Measurements from ENCODE around the gene OTOG.
A peak's percentile ranks its signal among the peaks of the same experiment; 100 is the strongest.

Gene OTOG

GRCh38 chr11:17535488-17535887 lies 11.6 kb upstream of the OTOG start:
- Histone ChIP-seq H3K27ac (ENCODE audit: low read depth, low read length) (no peak overlapping the region), H3K9ac (ENCODE audit: low read length in 5 of 5) (no peak overlapping the region), H3K36me3 (ENCODE audit: control insufficient read depth in 5 of 5, insufficient read depth in 5 of 5, low read length in 5 of 5) (no peaks in the 10 kb centered on the region), H3K9me3 (ENCODE audit: control insufficient read depth in 5 of 5, low read length in 5 of 5) (no peaks in the 10 kb centered on the region), H3K27me3 (ENCODE audit: control insufficient read depth in 5 of 5, insufficient read depth in 4 of 5, low read length in 5 of 5) (peaks cover 0 to 12% (median 7%) of the 10 kb centered on the region in 5 donors), H3K4me1 (ENCODE audit: control insufficient read depth in 5 of 5, insufficient read depth in 5 of 5, low read length in 5 of 5) (no peaks in the 10 kb centered on the region), H3K4me3 (ENCODE audit: low read depth in 1 of 5, low read length in 5 of 5) (no peak overlapping the region)

DNA sequence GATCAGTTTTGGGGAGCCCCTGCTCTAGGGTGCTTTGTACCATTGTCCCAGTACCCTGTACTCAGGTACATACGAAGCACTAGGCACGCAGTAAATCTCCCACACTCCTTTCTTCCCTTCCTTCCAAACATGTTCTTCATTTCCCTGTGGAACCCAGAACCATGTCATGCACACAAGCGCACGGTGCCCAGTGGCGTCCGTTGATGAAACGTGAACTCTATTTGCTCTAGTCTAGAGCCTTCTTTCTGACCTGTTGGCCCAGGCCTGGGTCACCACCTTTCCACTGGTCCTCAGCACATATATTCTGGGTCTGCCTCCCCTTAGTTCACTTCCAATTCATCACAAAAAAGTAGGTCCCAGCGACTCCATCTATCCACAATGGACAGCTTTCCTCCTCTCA lies 9.8 kb upstream of the OTOG start:
- Histone ChIP-seq H3K27me3 (ENCODE audit: control insufficient read depth in 5 of 5, insufficient read depth in 4 of 5, low read length in 5 of 5) (peaks cover 0 to 9% (median 0%) of the 10 kb centered on the region in 5 donors), H3K9me3 (ENCODE audit: control insufficient read depth in 5 of 5, low read length in 5 of 5) (no peaks in the 10 kb centered on the region), H3K4me1 (ENCODE audit: control insufficient read depth in 5 of 5, insufficient read depth in 5 of 5, low read length in 5 of 5) (no peaks in the 10 kb centered on the region), H3K9ac (ENCODE audit: low read length in 5 of 5) (no peak overlapping the region), H3K27ac (ENCODE audit: low read depth, low read length) (no peak overlapping the region), H3K4me3 (ENCODE audit: low read depth in 1 of 5, low read length in 5 of 5) (no peak overlapping the region), H3K36me3 (ENCODE audit: control insufficient read depth in 5 of 5, insufficient read depth in 5 of 5, low read length in 5 of 5) (no peaks in the 10 kb centered on the region)

DNA sequence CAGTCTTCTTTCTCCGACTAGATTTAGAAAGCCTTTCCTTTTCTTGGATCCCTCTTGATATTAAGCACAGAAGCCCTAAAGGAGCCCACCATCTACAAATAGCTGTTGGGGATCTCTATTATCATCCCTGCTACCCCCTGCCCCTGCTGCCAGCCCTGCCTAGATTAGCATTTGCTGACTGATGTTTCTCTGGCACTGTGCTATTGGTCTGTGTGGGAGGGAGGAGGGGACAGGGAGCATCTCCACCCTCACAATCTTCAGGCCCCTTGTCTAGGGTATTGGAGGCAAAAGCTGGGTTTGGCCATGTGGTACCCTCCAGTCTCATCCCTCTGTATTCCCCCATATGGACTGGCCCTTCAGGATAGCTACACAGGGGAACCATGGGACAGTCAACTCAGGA lies 9.0 kb upstream of the OTOG start:
- no peaks in the 10 kb centered on the region for H3K36me3 ChIP-seq (ENCODE audit: control insufficient read depth in 5 of 5, insufficient read depth in 5 of 5, low read length in 5 of 5)
- H3K9me3 ChIP-seq (ENCODE audit: control insufficient read depth in 5 of 5, low read length in 5 of 5), result no peaks in the 10 kb centered on the region
- H3K4me1 ChIP-seq (ENCODE audit: control insufficient read depth in 5 of 5, insufficient read depth in 5 of 5, low read length in 5 of 5), result no peaks in the 10 kb centered on the region
- peaks cover 0 to 7% (median 2%) of the 10 kb centered on the region in 5 donors for H3K27me3 ChIP-seq (ENCODE audit: control insufficient read depth in 5 of 5, insufficient read depth in 4 of 5, low read length in 5 of 5)
- no peak overlapping the region for H3K27ac ChIP-seq (ENCODE audit: low read depth, low read length)
- H3K4me3 ChIP-seq (ENCODE audit: low read depth in 1 of 5, low read length in 5 of 5), result no peak overlapping the region
- H3K9ac ChIP-seq (ENCODE audit: low read length in 5 of 5), result no peak overlapping the region

GRCh38 chr11:17538731-17539130 lies 8.3 kb upstream of the OTOG start:
- H3K36me3 ChIP-seq (ENCODE audit: control insufficient read depth in 5 of 5, insufficient read depth in 5 of 5, low read length in 5 of 5), result no peaks in the 10 kb centered on the region
- no peak overlapping the region for H3K27ac ChIP-seq (ENCODE audit: low read depth, low read length)
- no peak overlapping the region for H3K9ac ChIP-seq (ENCODE audit: low read length in 5 of 5)
- peaks cover 0 to 4% (median 1%) of the 10 kb centered on the region in 5 donors for H3K27me3 ChIP-seq (ENCODE audit: control insufficient read depth in 5 of 5, insufficient read depth in 4 of 5, low read length in 5 of 5)
- H3K9me3 ChIP-seq (ENCODE audit: control insufficient read depth in 5 of 5, low read length in 5 of 5), result no peaks in the 10 kb centered on the region
- H3K4me3 ChIP-seq (ENCODE audit: low read depth in 1 of 5, low read length in 5 of 5), result no peak overlapping the region
- H3K4me1 ChIP-seq (ENCODE audit: control insufficient read depth in 5 of 5, insufficient read depth in 5 of 5, low read length in 5 of 5), result no peaks in the 10 kb centered on the region

GRCh38 chr11:17540807-17541206 lies 6.3 kb upstream of the OTOG start:
- Histone ChIP-seq H3K9ac (ENCODE audit: low read length in 5 of 5) (no peak overlapping the region), H3K4me3 (ENCODE audit: low read depth in 1 of 5, low read length in 5 of 5) (no peak overlapping the region), H3K27me3 (ENCODE audit: control insufficient read depth in 5 of 5, insufficient read depth in 4 of 5, low read length in 5 of 5) (peaks cover 0 to 14% (median 4%) of the 10 kb centered on the region in 5 donors), H3K27ac (ENCODE audit: low read depth, low read length) (no peak overlapping the region), H3K4me1 (ENCODE audit: control insufficient read depth in 5 of 5, insufficient read depth in 5 of 5, low read length in 5 of 5) (peaks cover 0 to 7% (median 0%) of the 10 kb centered on the region in 5 donors), H3K36me3 (ENCODE audit: control insufficient read depth in 5 of 5, insufficient read depth in 5 of 5, low read length in 5 of 5) (no peaks in the 10 kb centered on the region), H3K9me3 (ENCODE audit: control insufficient read depth in 5 of 5, low read length in 5 of 5) (no peaks in the 10 kb centered on the region)

- no peak overlapping the region for H3K27ac ChIP-seq (ENCODE audit: low read depth, low read length)
- H3K4me1 ChIP-seq (ENCODE audit: control insufficient read depth in 5 of 5, insufficient read depth in 5 of 5, low read length in 5 of 5), result peaks cover 0 to 7% (median 0%) of the 10 kb centered on the region in 5 donors
- no peaks in the 10 kb centered on the region for H3K9me3 ChIP-seq (ENCODE audit: control insufficient read depth in 5 of 5, low read length in 5 of 5)
- no peak overlapping the region for H3K4me3 ChIP-seq (ENCODE audit: low read depth in 1 of 5, low read length in 5 of 5)
- no peaks in the 10 kb centered on the region for H3K36me3 ChIP-seq (ENCODE audit: control insufficient read depth in 5 of 5, insufficient read depth in 5 of 5, low read length in 5 of 5)
- peaks cover 0 to 18% (median 7%) of the 10 kb centered on the region in 5 donors for H3K27me3 ChIP-seq (ENCODE audit: control insufficient read depth in 5 of 5, insufficient read depth in 4 of 5, low read length in 5 of 5)
- no peak overlapping the region for H3K9ac ChIP-seq (ENCODE audit: low read length in 5 of 5)
Measured at GRCh38 chr11:17541330-17541885, 5.7 kb upstream of the OTOG start.

DNA sequence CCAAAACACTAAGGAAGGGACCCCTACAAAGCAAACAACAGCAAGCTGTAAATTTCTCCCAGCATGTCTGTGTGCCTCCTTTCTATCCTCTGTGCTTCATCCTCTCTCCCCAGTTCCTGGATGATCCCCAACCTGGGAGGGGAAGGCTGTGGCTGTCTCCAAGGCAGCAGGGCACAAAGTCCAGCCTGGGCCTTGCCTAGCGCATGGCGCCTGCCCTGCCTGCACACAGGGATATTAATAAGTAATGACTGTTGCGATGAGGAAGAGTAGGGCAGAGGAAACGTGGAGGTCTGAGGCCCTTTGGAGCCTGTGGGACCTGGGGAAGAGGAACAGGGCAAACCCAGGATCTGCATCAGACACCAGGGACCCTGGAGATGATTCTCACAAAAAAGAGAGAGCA lies 4.8 kb upstream of the OTOG start:
- peaks cover 4 to 26% (median 15%) of the 10 kb centered on the region in 5 donors for H3K27me3 ChIP-seq (ENCODE audit: control insufficient read depth in 5 of 5, insufficient read depth in 4 of 5, low read length in 5 of 5)
- H3K27ac ChIP-seq (ENCODE audit: low read depth, low read length), result no peak overlapping the region
- no peaks in the 10 kb centered on the region for H3K36me3 ChIP-seq (ENCODE audit: control insufficient read depth in 5 of 5, insufficient read depth in 5 of 5, low read length in 5 of 5)
- H3K4me3 ChIP-seq (ENCODE audit: low read depth in 1 of 5, low read length in 5 of 5), result no peak overlapping the region
- H3K9ac ChIP-seq (ENCODE audit: low read length in 5 of 5), result no peak overlapping the region
- peaks cover 0 to 10% (median 4%) of the 10 kb centered on the region in 5 donors for H3K4me1 ChIP-seq (ENCODE audit: control insufficient read depth in 5 of 5, insufficient read depth in 5 of 5, low read length in 5 of 5)
- H3K9me3 ChIP-seq (ENCODE audit: control insufficient read depth in 5 of 5, low read length in 5 of 5), result no peaks in the 10 kb centered on the region

- H3K36me3 ChIP-seq (ENCODE audit: control insufficient read depth in 5 of 5, insufficient read depth in 5 of 5, low read length in 5 of 5), result no peaks in the 10 kb centered on the region
- H3K9me3 ChIP-seq (ENCODE audit: control insufficient read depth in 5 of 5, low read length in 5 of 5), result no peaks in the 10 kb centered on the region
- H3K27ac ChIP-seq (ENCODE audit: low read depth, low read length), result no peak overlapping the region
- peaks cover 0 to 12% (median 7%) of the 10 kb centered on the region in 5 donors for H3K4me1 ChIP-seq (ENCODE audit: control insufficient read depth in 5 of 5, insufficient read depth in 5 of 5, low read length in 5 of 5)
- H3K9ac ChIP-seq (ENCODE audit: low read length in 5 of 5), result no peak overlapping the region
- H3K4me3 ChIP-seq (ENCODE audit: low read depth in 1 of 5, low read length in 5 of 5), result no peak overlapping the region
- peaks cover 12 to 34% (median 23%) of the 10 kb centered on the region in 5 donors for H3K27me3 ChIP-seq (ENCODE audit: control insufficient read depth in 5 of 5, insufficient read depth in 4 of 5, low read length in 5 of 5)
Measured at GRCh38 chr11:17543041-17543440, 4.0 kb upstream of the OTOG start.

DNA sequence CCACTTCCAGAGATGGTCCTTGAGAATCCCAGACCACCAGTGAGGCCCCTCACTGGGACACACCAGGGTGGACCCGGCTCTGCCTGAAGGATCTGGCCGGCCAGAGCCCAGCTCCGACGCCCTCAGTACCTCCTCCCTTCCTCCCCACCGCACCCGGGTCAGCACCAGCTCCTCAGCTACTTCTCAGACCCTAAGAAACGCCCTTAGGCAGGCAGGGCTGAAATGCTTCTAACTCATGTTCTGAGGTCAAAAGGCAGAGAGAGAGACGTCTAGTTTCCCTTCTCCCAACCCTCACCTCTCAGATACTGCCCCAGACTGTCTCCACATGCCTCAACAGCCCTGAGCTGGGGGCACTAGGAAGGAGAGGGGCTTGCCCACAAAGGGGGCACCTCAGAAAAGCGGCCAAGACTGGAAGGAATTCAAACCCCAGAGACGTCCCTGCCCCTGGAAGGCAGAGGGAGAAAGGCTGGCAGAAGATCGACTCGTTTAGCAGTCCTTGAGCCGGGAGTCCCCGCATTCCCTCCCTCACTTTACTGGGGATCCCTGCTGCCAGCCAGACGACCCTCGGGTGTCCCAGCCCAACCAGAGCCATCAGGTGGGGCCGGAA lies 3.4 kb upstream of the OTOG start:
- Histone ChIP-seq H3K9me3 (ENCODE audit: control insufficient read depth in 5 of 5, low read length in 5 of 5) (no peaks in the 10 kb centered on the region), H3K27ac (ENCODE audit: low read depth, low read length) (no peak overlapping the region), H3K9ac (ENCODE audit: low read length in 5 of 5) (no peak overlapping the region), H3K27me3 (ENCODE audit: control insufficient read depth in 5 of 5, insufficient read depth in 4 of 5, low read length in 5 of 5) (peaks cover 12 to 38% (median 24%) of the 10 kb centered on the region in 5 donors), H3K4me1 (ENCODE audit: control insufficient read depth in 5 of 5, insufficient read depth in 5 of 5, low read length in 5 of 5) (peaks cover 0 to 12% (median 7%) of the 10 kb centered on the region in 5 donors), H3K4me3 (ENCODE audit: low read depth in 1 of 5, low read length in 5 of 5) (peak overlapping the region in 1 of 5 donors; percentile 16), H3K36me3 (ENCODE audit: control insufficient read depth in 5 of 5, insufficient read depth in 5 of 5, low read length in 5 of 5) (no peaks in the 10 kb centered on the region)

DNA sequence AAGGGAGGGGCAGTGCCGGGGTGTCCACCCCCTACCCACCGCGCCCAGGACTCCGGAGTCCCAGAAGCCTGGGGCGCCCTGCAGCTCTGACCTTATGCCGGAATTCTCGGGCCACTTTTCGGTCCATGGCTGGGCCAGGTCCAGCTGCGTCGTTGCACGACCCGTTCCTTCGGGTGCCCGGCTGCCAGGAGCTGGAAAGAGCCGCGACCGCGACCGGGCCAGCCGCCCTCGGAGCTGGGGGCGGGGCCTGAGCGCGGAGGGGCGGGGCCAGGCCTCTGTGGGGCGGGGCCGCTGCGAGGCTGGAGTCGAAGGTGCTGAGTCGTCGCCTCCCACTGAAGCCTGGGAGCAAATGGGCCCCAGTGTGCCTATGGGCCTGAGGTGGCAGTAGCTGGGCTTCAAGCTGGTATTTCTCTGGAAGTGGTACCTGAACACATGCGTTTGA lies 2.9 kb upstream of the OTOG start, which contains the start of gene USH1C:
TSS of gene USH1C (minus strand) at position 236 of the 442 bp plus-strand sequence. CDS start at position 127, 109 bp downstream.
- Histone ChIP-seq H3K4me3 (ENCODE audit: low read depth in 1 of 5, low read length in 5 of 5) (peak within 1 kb of the TSS in 2 of 5 donors; percentile 8 to 16), H3K27ac (ENCODE audit: low read depth, low read length) (no peak within 1 kb of the TSS)

More for the DNA sequence above, 2.9 kb upstream of the OTOG start, which contains the start of gene USH1C:
- Histone ChIP-seq H3K4me1 (ENCODE audit: control insufficient read depth in 5 of 5, insufficient read depth in 5 of 5, low read length in 5 of 5) (peaks cover 0 to 12% (median 7%) of the 10 kb centered on the region in 5 donors), H3K27me3 (ENCODE audit: control insufficient read depth in 5 of 5, insufficient read depth in 4 of 5, low read length in 5 of 5) (peaks cover 12 to 40% (median 24%) of the 10 kb centered on the region in 5 donors), H3K9ac (ENCODE audit: low read length in 5 of 5) (no peak within 1 kb of the TSS), H3K9me3 (ENCODE audit: control insufficient read depth in 5 of 5, low read length in 5 of 5) (no peaks in the 10 kb centered on the region), H3K36me3 (ENCODE audit: control insufficient read depth in 5 of 5, insufficient read depth in 5 of 5, low read length in 5 of 5) (no peaks in the 10 kb centered on the region)
